Trophoblast cell (in vitro differentiated cells and primary cell): Measurements from ENCODE around the gene CYP1A1.

Experiments used
- DNase-seq, 2 donors: peaks; one replicate each; pipeline ENCODE4 v3.0.0-alpha.2; 2016
- H2AFZ ChIP-seq: 2 replicates; pipeline ENCODE4 v1.6.1; 2013; ENCODE audit warnings: low read length, moderate library complexity, mild to moderate bottlenecking; ENCODE audit not compliant: insufficient read depth, poor library complexity
- H2AK5ac ChIP-seq: 2 replicates; pipeline ENCODE4 v1.6.1; 2013; ENCODE audit warnings: mild to moderate bottlenecking, low read length
- H2BK120ac ChIP-seq: 2 replicates; pipeline ENCODE4 v1.6.1; 2013; ENCODE audit warnings: low read length, mild to moderate bottlenecking, moderate library complexity; ENCODE audit not compliant: insufficient read depth, poor library complexity
- H2BK12ac ChIP-seq: 2 replicates; pipeline ENCODE4 v1.6.1; 2013; ENCODE audit warnings: mild to moderate bottlenecking, low read length, moderate library complexity
- H2BK5ac ChIP-seq: 2 replicates; pipeline ENCODE4 v1.6.1; 2013; ENCODE audit warnings: low read length, low read depth, moderate library complexity, mild to moderate bottlenecking; ENCODE audit not compliant: poor library complexity
- H3K14ac ChIP-seq: 2 replicates; pipeline ENCODE4 v1.6.1; 2013; ENCODE audit warnings: mild to moderate bottlenecking, low read length
- H3K18ac ChIP-seq: 2 replicates; pipeline ENCODE4 v1.6.1; 2013; ENCODE audit warnings: mild to moderate bottlenecking, low read length
- H3K23ac ChIP-seq: 2 replicates; pipeline ENCODE4 v1.6.1; 2013; ENCODE audit warnings: low read length
- H3K27ac ChIP-seq: 2 replicates; pipeline ENCODE4 v1.5.1; 2013; ENCODE audit warnings: low read depth, mild to moderate bottlenecking, inconsistent platforms, low read length, moderate library complexity
- H3K27me3 ChIP-seq: 2 replicates; pipeline ENCODE4 v1.6.1; 2013; ENCODE audit warnings: inconsistent platforms, mild to moderate bottlenecking, low read length, moderate library complexity; ENCODE audit not compliant: insufficient read depth
- H3K36me3 ChIP-seq, 2 experiments: 1 replicate in 1 of 2; 2 replicates in 1 of 2; pipeline ENCODE4 v1.6.1; 2013; ENCODE audit warnings: low read length in 2 of 2, mild to moderate bottlenecking in 2 of 2, moderate library complexity in 1 of 2; ENCODE audit not compliant: insufficient read depth in 2 of 2, control insufficient read depth in 1 of 2
- H3K4ac ChIP-seq: 2 replicates; pipeline ENCODE4 v1.6.1; 2013; ENCODE audit warnings: low read depth, mild to moderate bottlenecking, low read length, moderate library complexity
- H3K4me1 ChIP-seq, 2 experiments: 1 replicate in 1 of 2; 2 replicates in 1 of 2; pipeline ENCODE4 v1.6.1; 2013; ENCODE audit warnings: low read length in 2 of 2, mild to moderate bottlenecking in 2 of 2, moderate library complexity in 1 of 2; ENCODE audit not compliant: insufficient read depth in 2 of 2, control insufficient read depth in 1 of 2
- H3K4me2 ChIP-seq: 2 replicates; pipeline ENCODE4 v1.6.1; 2013; ENCODE audit warnings: inconsistent platforms, mild to moderate bottlenecking, low read length, moderate library complexity
- H3K4me3 ChIP-seq: 2 replicates; pipeline ENCODE4 v1.5.1; 2013; ENCODE audit warnings: mild to moderate bottlenecking, low read depth, low read length, inconsistent platforms
- H3K79me1 ChIP-seq: one replicate; pipeline ENCODE4 v1.6.1; 2013; ENCODE audit warnings: low read length
- H3K79me2 ChIP-seq: 2 replicates; pipeline ENCODE4 v1.6.1; 2013; ENCODE audit warnings: low read length, mild to moderate bottlenecking; ENCODE audit not compliant: control insufficient read depth, insufficient read depth, poor library complexity
- H3K9ac ChIP-seq: 2 replicates; pipeline ENCODE4 v1.6.1; 2013; ENCODE audit warnings: mild to moderate bottlenecking, low read length
- H3K9me3 ChIP-seq: 2 replicates; pipeline ENCODE4 v1.6.1; 2013; ENCODE audit warnings: low read depth, mild to moderate bottlenecking, control low read depth, inconsistent platforms, low read length; ENCODE audit not compliant: insufficient read depth
- H4K12ac ChIP-seq: 2 replicates; pipeline ENCODE4 v1.6.1; 2013; ENCODE audit warnings: low read depth, mild to moderate bottlenecking, low read length, moderate library complexity
- H4K8ac ChIP-seq: 2 replicates; pipeline ENCODE4 v1.6.1; 2013; ENCODE audit warnings: low read depth, mild to moderate bottlenecking, low read length, moderate library complexity
- H4K91ac ChIP-seq: one replicate; pipeline ENCODE4 v1.6.1; 2013; ENCODE audit warnings: low read depth, mild to moderate bottlenecking, low read length, moderate library complexity
- WGBS: extraction: QIAGEN DNeasy Blood & Tissue Kit; methylation state at CpG from one replicate; pipeline ENCODE4 v1.1.7; 2013; ENCODE audit warnings: missing lambda C conversion rate; ENCODE audit not compliant: insufficient read length, insufficient coverage; ENCODE audit errors: extremely low coverage; 5-methylcytosine and 5-hydroxymethylcytosine counted together

The CYP1A1 gene

DNA sequence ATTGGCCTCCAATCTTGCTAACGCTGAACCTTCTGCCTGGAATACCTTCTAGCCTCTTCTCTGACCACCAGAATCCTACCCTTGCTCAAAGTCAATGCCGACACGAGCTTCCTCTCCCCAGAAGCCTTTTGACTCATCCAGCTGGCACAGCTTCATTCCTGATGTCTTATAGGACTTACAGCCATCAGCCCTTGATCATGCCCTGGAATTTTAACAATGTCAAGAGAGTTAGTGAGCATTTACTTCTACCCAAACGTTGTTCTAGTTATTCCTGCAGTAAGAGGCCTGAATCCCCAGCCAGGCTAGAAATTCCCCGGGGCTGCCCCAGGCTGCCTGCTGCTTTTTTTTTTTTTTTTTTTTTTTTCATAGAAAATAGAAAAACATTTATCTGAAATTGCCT lies 27.2 kb upstream of the CYP1A1 start:
- Histone ChIP-seq H3K36me3 (no peaks in the 10 kb centered on the region), H3K4me3 (no peak overlapping the region), H3K4me2 (no peak overlapping the region), H2BK120ac (no peak overlapping the region), H3K23ac (no peak overlapping the region), H3K9me3 (no peaks in the 10 kb centered on the region), H2BK12ac (no peak overlapping the region), H3K18ac (no peak overlapping the region), H4K12ac (no peak overlapping the region), H3K4ac (no peak overlapping the region), H2BK5ac (no peak overlapping the region), H4K91ac (no peak overlapping the region), H3K27me3 (no peaks in the 10 kb centered on the region), H3K4me1 (peaks cover 0 to 3% of the 10 kb centered on the region in 2 experiments), H2AFZ (no peak overlapping the region), H3K14ac (no peak overlapping the region), H3K79me2 (no peaks in the 10 kb centered on the region), H3K79me1 (no peaks in the 10 kb centered on the region), H2AK5ac (no peak overlapping the region), H4K8ac (no peak overlapping the region), H3K9ac (no peak overlapping the region), H3K27ac (no peak overlapping the region)
- peak; percentile 80 to 92 for DNase-seq
- WGBS: no CpG with 5 or more reads among the region's 5 CpGs

DNA sequence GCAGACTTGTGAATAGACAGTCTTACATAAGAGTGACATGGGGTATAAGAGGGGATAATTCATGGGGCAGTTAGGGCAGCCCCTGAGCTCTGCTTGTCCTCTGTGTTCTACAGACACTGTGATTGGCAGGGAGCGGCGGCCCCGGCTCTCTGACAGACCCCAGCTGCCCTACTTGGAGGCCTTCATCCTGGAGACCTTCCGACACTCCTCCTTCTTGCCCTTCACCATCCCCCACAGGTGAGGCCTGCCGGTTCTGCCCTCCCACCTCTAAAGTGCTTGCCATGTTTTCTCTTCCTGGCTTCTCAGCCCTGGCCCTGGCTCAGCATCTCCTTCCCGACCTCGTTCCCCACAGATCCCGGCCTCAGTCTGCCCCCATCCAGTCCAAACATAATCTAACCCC lies 26.7 kb upstream of the CYP1A1 start:
- H3K4me1 ChIP-seq: peaks cover 0 to 3% of the 10 kb centered on the region in 2 experiments
- no peak overlapping the region for H3K27ac ChIP-seq
- H3K18ac ChIP-seq: no peak overlapping the region
- no peak overlapping the region for H4K91ac ChIP-seq
- H2BK12ac ChIP-seq: no peak overlapping the region
- no peak overlapping the region for H3K9ac ChIP-seq
- H3K4me2 ChIP-seq: no peak overlapping the region
- no CpG with 5 or more reads among the region's 8 CpGs for WGBS
- H2BK120ac ChIP-seq: no peak overlapping the region
- H3K27me3 ChIP-seq: no peaks in the 10 kb centered on the region
- H3K23ac ChIP-seq: no peak overlapping the region
- H4K8ac ChIP-seq: no peak overlapping the region
- no peak overlapping the region for H4K12ac ChIP-seq
- no peak overlapping the region for H2AFZ ChIP-seq
- H3K79me2 ChIP-seq: no peaks in the 10 kb centered on the region
- no peak overlapping the region for H3K14ac ChIP-seq
- H3K9me3 ChIP-seq: no peaks in the 10 kb centered on the region
- H3K36me3 ChIP-seq: no peaks in the 10 kb centered on the region
- H3K4me3 ChIP-seq: no peak overlapping the region
- H2AK5ac ChIP-seq: no peak overlapping the region
- no peak overlapping the region for H3K4ac ChIP-seq
- H3K79me1 ChIP-seq: no peaks in the 10 kb centered on the region
- no peak overlapping the region for H2BK5ac ChIP-seq
- no peak for DNase-seq

DNA sequence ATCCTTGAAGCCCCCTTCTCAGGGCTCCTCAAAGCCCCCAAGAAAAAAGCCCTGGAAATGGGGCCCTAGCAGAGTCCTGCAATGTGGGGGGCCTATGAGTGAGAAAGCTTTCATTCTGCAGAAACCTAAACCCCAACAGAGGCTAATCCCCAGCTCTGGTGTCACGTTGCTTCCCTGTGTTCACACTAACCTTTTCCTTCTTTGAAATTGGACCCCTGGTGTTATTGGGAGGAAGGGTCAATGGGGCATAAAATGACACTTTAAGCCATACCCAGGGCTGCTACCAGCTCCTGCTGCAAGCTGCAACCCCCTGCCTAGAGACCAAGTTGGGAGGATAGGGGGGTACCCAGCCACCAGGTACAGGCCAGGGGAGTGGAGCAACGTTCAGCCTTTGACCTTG lies 25.4 kb upstream of the CYP1A1 start:
- H4K8ac ChIP-seq: no peak overlapping the region
- H2BK120ac ChIP-seq: no peak overlapping the region
- H3K4ac ChIP-seq: no peak overlapping the region
- H3K4me3 ChIP-seq: no peak overlapping the region
- no peak overlapping the region for H3K18ac ChIP-seq
- H3K4me1 ChIP-seq: peaks cover 0 to 3% of the 10 kb centered on the region in 2 experiments
- H3K79me2 ChIP-seq: no peaks in the 10 kb centered on the region
- H3K14ac ChIP-seq: no peak overlapping the region
- H3K9ac ChIP-seq: no peak overlapping the region
- H4K12ac ChIP-seq: no peak overlapping the region
- no peak overlapping the region for H4K91ac ChIP-seq
- no CpG with 5 or more reads among the region's 2 CpGs for WGBS
- H3K79me1 ChIP-seq: no peaks in the 10 kb centered on the region
- H3K4me2 ChIP-seq: no peak overlapping the region
- H3K27ac ChIP-seq: no peak overlapping the region
- no peaks in the 10 kb centered on the region for H3K27me3 ChIP-seq
- H2AFZ ChIP-seq: no peak overlapping the region
- H3K36me3 ChIP-seq: no peaks in the 10 kb centered on the region
- H2BK5ac ChIP-seq: no peak overlapping the region
- H3K23ac ChIP-seq: no peak overlapping the region
- DNase-seq: no peak
- no peak overlapping the region for H2AK5ac ChIP-seq
- H2BK12ac ChIP-seq: no peak overlapping the region
- no peaks in the 10 kb centered on the region for H3K9me3 ChIP-seq

DNA sequence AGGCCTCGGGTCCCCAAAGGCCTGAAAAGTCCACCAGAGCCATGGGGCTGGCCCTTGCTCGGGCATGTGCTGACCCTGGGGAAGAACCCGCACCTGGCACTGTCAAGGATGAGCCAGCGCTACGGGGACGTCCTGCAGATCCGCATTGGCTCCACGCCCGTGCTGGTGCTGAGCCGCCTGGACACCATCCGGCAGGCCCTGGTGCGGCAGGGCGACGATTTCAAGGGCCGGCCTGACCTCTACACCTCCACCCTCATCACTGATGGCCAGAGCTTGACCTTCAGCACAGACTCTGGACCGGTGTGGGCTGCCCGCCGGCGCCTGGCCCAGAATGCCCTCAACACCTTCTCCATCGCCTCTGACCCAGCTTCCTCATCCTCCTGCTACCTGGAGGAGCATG lies 24.5 kb upstream of the CYP1A1 start:
- Histone ChIP-seq H2AK5ac (no peak overlapping the region), H3K4me3 (no peak overlapping the region), H4K91ac (no peak overlapping the region), H2BK12ac (no peak overlapping the region), H3K27ac (no peak overlapping the region), H3K23ac (no peak overlapping the region), H3K4me2 (no peak overlapping the region), H4K8ac (no peak overlapping the region), H2BK5ac (no peak overlapping the region), H3K79me1 (no peaks in the 10 kb centered on the region), H3K9ac (no peak overlapping the region), H3K4ac (no peak overlapping the region), H3K36me3 (no peaks in the 10 kb centered on the region), H2AFZ (no peak overlapping the region), H2BK120ac (no peak overlapping the region), H3K18ac (no peak overlapping the region), H3K9me3 (no peaks in the 10 kb centered on the region), H3K14ac (no peak overlapping the region), H3K4me1 (peaks cover 0 to 3% of the 10 kb centered on the region in 2 experiments), H3K27me3 (no peaks in the 10 kb centered on the region), H3K79me2 (no peaks in the 10 kb centered on the region), H4K12ac (no peak overlapping the region)
- no peak for DNase-seq
- no CpG with 5 or more reads among the region's 20 CpGs for WGBS
